Fibroblast of pulmonary artery (primary cell): ENCODE measurements around the gene ANAPC1.
A peak's percentile ranks its signal among the peaks of the same experiment; 100 is the strongest.
"Not testable (repeated sequence)": the region's sequence is repeated elsewhere in the genome, so short reads cannot be mapped to it uniquely, and the experiment has no call there.

ENCODE experiments used
- DNase-seq: peaks from one replicate; pipeline ENCODE4 v3.0.0-alpha.2; 2010; ENCODE audit warnings: low read depth
- H3K4me3 ChIP-seq: replicated peaks from 2 replicates; pipeline ENCODE4 v1.5.1; 2011; ENCODE audit warnings: low read depth, mild to moderate bottlenecking, control low read depth, low read length, moderate library complexity
- CTCF ChIP-seq: IDR thresholded peaks from 2 replicates; pipeline ENCODE4 v1.5.1; 2011; ENCODE audit warnings: mild to moderate bottlenecking, control low read depth, low read length, inconsistent platforms; ENCODE audit errors: missing control alignments

The ANAPC1 gene

GRCh38 chr2:111747410-111748115 is 136.4 kb downstream of the ANAPC1 start:
- DNase-seq, H3K4me3 ChIP-seq: not testable (repeated sequence)
- peak; percentile 21 for TF ChIP-seq CTCF

GRCh38 chr2:111744751-111745150 is 139.2 kb downstream of the ANAPC1 start:
- H3K4me3 ChIP-seq, DNase-seq: not testable (repeated sequence)

GRCh38 chr2:111741517-111741916 is 142.5 kb downstream of the ANAPC1 start:
- H3K4me3 ChIP-seq, DNase-seq: not testable (repeated sequence)

- DNase-seq = peak; percentile 36
- TF ChIP-seq CTCF = peak; percentile 23
These were observed 147.9 kb downstream of the ANAPC1 start for GRCh38 chr2:111735838-111736721.

GRCh38 chr2:111735420-111735819 is 148.6 kb downstream of the ANAPC1 start:
- DNase-seq, H3K4me3 ChIP-seq: not testable (repeated sequence)

More at GRCh38 chr2:111735838-111736721, 147.9 kb downstream of the ANAPC1 start:
- H3K4me3 ChIP-seq = not testable (repeated sequence)

- H3K4me3 ChIP-seq, DNase-seq: not testable (repeated sequence)
These were observed 154.1 kb downstream of the ANAPC1 start for GRCh38 chr2:111729812-111730458.

- DNase-seq, H3K4me3 ChIP-seq: not testable (repeated sequence)
These were observed 156.3 kb downstream of the ANAPC1 start for GRCh38 chr2:111727611-111728110.

- peak; percentile 23 for TF ChIP-seq CTCF
- peak; percentile 59 for DNase-seq
- H3K4me3 ChIP-seq = not testable (repeated sequence)
These were observed 158.3 kb downstream of the ANAPC1 start for GRCh38 chr2:111725742-111726141.

- not testable (repeated sequence) for DNase-seq, H3K4me3 ChIP-seq
These were observed 164.4 kb downstream of the ANAPC1 start for GRCh38 chr2:111719610-111720009.
